HG03565 (cell line): Measurements from ENCODE around the gene ZNF230.

Experiments
- ATAC-seq: cut with Tn5 transposase; IDR thresholded peaks from one replicate; pipeline ENCODE4 v1.9.1; 2021; ENCODE audit warnings: mild to moderate bottlenecking, moderate library complexity; ENCODE audit not compliant: unreplicated experiment

The ZNF230 gene

DNA sequence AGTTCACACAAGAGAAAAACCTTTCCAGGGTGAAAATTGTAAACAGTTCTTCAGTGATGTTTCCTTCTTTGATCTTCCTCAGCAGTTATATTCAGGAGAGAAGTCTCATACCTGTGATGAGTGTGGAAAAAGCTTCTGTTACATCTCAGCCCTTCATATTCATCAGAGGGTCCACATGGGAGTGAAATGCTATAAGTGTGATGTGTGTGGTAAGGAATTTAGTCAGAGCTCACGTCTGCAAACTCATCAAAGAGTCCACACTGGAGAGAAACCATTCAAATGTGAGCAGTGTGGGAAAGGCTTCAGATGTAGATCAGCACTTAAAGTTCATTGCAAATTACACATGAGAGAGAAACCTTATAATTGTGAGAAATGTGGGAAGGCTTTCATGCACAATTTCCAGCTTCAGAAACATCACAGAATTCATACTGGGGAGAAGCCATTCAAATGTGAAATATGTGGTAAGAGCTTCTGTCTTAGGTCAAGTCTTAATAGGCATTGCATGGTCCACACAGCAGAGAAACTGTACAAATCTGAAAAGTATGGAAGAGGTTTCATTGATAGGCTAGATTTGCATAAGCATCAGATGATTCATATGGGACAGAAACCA, 29.3 kb downstream of the ZNF230 start:
- ATAC-seq, result no peak

DNA sequence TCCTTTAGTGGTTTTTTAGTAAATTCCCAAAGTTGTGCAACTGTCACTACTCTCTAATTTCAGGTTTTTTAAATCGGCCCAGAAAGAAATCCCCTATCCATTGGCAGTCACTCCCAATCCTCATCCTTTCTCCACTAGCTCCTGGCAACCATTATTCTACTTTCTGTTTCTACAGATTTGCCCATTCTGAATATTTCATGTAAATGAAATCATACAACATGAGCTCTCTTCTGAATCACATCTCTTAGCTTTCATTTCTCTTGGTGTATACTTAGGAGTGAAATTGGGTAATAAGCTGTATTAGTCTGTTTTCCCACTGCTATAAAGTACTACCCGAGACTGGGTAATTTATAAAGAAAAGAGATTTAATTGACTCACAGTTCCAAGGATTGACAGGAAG, 39.4 kb downstream of the ZNF230 start:
- no peak for ATAC-seq

DNA sequence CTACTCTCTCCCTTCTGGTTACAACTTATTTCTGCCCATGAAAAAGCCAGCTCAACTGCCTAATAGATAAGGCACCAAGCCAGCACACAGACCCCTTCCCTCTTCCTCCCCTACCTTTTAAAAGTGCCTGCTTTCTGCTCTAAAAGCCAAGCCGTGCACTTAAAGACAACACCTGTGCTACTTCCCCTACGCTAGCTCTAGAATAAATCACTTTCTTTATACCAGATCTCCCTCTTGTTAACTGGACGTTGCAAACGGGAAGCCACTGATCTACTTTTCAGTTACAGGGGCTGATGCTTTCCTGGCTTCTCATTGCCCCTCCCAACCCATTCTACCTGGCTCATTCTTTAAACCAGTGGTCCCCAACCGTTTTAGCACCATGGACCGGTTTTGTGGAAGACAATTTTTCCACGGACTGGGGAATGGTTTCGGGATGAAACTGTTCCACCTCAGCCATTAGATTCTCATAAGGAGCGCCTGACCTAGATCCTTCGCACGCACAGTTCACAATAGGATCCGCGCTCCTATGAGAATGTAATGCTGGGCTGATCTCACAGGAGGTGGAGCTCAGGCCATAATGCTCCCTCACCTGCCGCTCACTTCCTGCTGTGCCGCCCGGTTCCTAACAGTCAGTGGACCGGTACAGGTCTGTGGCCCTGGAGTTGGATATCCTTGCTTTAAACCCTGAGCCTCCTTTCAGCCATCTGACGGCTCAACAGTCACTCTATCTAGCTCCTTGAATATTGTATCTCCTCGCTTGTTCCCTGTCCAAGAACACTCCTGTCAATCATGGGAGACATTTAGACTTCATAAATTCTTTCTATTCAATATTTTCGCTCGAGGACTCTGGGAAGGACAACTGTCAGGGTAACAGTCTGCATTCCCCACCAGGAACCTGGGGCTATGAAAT, 48.2 kb downstream of the ZNF230 start:
- ATAC-seq, result no peak

DNA sequence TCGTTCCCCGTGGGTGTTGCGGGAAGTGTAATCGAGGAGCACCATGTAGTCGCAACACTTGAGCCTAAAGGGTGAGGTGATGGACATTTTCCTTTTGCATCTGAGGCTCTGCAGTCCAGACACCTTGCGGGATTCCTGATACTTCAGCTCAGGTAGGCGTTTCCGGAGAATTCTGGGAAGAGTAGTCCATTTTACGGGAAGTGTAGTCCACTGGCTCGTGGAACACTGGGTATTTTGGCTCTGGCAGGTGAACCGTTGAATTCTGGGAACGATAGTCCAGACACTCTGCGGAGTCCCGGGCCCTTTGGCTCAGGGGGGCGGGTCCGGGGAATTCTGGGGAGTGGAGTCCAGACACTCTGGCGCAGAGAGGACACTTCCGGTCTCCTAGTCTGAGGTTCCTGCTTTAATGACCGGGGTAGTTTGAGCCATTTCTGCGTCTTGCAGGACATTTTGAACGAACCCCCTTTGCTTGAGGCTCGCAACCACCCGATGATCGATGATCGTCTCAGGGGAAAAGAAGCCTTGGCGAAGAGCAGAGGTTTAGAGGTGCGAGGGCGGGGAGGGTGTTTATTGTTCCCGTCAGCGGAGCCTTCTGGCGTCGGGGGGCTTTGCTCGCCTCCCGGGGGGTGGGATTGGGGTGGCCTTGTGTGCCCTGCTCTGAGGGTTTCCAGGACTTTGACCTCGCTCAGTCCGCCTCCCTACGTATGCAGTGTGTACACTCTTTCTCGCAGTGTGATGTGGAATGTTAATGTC, 49.1 kb downstream of the ZNF230 start, which contains the start of gene ZNF223:
TSS of gene ZNF223 (plus strand) at position 387 of the 753 bp plus-strand sequence. CDS start 3,141 bp downstream, outside the sequence.
- ATAC-seq, result no peak

DNA sequence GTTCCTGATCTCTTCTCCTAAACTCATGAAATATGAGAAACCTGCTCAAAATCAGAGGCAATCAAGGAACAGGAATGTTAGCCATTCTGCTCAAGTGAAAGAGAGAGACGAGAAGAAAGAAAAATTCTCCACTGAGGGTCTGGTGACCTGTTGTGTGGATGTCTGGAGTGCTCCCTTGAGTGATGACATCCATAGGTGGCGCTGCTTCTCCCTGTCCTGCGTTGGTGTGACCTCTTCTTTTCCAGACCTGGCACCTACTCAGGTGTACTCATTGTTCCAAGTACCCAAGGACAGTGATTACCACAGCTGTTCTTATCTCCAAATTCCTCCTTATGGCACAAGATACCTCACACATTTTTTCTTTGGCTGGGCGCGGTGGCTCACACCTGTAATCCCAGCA, 53.1 kb downstream of the ZNF230 start:
- no peak for ATAC-seq

DNA sequence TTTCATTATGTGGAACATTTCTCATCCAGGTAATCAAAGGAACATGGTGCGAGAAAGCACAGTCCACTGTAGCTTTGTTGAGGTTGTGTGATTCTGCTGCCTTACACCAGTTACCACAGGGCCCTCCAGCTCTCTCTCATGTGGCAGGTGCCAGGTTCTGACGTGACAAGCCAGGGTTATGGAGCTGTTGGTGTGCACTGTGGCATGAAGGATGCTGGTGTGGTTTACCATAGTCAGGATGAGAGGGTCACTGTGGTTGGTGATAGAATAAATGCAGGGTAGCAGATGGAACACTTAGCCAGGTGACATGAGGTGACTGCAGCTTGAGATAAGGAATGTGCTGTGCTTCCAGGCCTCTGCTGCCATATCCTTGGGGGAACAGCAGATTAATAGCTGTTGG, 56.5 kb downstream of the ZNF230 start:
- ATAC-seq, result no peak

DNA sequence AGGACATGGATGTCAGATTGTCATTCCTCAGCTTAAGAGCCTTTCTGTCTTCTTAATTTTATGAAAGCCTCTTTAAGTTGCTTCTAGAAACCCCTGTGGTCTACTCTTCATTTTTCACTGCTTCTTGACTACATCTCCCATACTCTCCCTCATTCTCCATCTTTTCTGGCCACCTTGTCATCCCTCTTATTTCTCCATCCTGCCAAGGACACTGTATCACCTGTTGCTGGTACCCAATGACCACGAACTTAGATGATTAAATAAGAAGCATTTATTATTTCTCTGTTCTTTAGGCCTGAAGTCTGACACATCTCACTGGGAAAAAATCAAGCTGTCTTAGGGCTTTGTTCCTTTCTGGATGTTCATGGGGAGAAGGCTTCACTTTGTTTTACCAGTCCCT, 58.3 kb downstream of the ZNF230 start:
- ATAC-seq, result no peak
